A549 (cell line): ENCODE results near the gene OR8H2. TPM values are rescaled to one million over a fixed set of nuclear protein-coding genes. Genes with fewer than 3 reads are reported as not detected.
"Not testable (repeated sequence)": the region's sequence is repeated elsewhere in the genome, so short reads cannot be mapped to it uniquely, and the experiment has no call there.

ENCODE experiments used
- ATAC-seq, 2 experiments: fragments of 200-7000 bp in 1 of 2; fragments of >200 bp in 1 of 2; cut with Nextera tagmentation in 1 of 2; cut with Tn5 transposase in 1 of 2; 3 replicates each; pipeline versions ENCODE4 v1.8.0 to v1.9.1; 2018 to 2020; ENCODE audit warnings: mild to moderate bottlenecking in 1 of 2, moderate library complexity in 1 of 2
- CTCF ChIA-PET: fragments of 300-600 bp; sonication (Branson Sonifier 250); formaldehyde crosslinking; extraction: SDS; loops from one replicate; lab custom pipeline; 2021; ENCODE audit warnings: antibody characterized with exemption, inconsistent platforms; lab: Yijun Ruan, JAX
- POLR2A ChIA-PET: fragments of 350-600 bp; formaldehyde crosslinking; extraction: SDS; loops from one replicate; lab custom pipeline; 2021; ENCODE audit warnings: antibody characterized with exemption, inconsistent platforms; lab: Yijun Ruan, JAX
- DNase-seq, 2 experiments: peaks; one replicate each; pipeline versions ENCODE4 v3.0.0 to v3.0.0-alpha.2; 2011 to 2016; ENCODE audit warnings: low read depth in 1 of 2, low spot score in 1 of 2
- FAIRE-seq: peaks from 2 replicates; lab custom pipeline; 2011; peaks lifted over from hg19 to GRCh38; lab: Jason Lieb, UNC
- H3K27ac ChIP-seq, 2 experiments: fragments of >200 bp; sonication (Bioruptor Twin); formaldehyde crosslinking; 3 replicates each; pipeline ENCODE4 v1.5.1; 2016 to 2017
- H3K4me1 ChIP-seq: fragments of >200 bp; sonication (Bioruptor Twin); formaldehyde crosslinking; 3 replicates; pipeline ENCODE4 v1.6.1; 2016
- H3K4me2 ChIP-seq: fragments of >200 bp; sonication (Bioruptor Twin); formaldehyde crosslinking; 3 replicates; pipeline ENCODE4 v1.6.1; 2016
- H3K4me3 ChIP-seq: fragments of >200 bp; sonication (Bioruptor Twin); formaldehyde crosslinking; 3 replicates; pipeline ENCODE4 v1.5.1; 2016
- H3K9me3 ChIP-seq: fragments of >200 bp; sonication (Bioruptor Twin); formaldehyde crosslinking; 3 replicates; pipeline ENCODE4 v1.6.1; 2016
- CHD2 ChIP-seq: fragments of 150-350 bp; IDR thresholded peaks from 2 replicates; pipeline ENCODE4 v1.6.1; 2014; ENCODE audit warnings: low read length; ENCODE audit not compliant: partially characterized antibody
- CHD4 ChIP-seq: fragments of 200-600 bp; sonication (generic); IDR thresholded peaks from 2 replicates; pipeline ENCODE4 v1.6.1; 2016; ENCODE audit warnings: antibody characterized with exemption, mild to moderate bottlenecking, borderline replicate concordance
- EHMT2 ChIP-seq: fragments of 200-600 bp; sonication (generic); IDR thresholded peaks from 2 replicates; pipeline ENCODE4 v1.6.1; 2016; ENCODE audit warnings: antibody characterized with exemption, low read depth, mild to moderate bottlenecking, moderate library complexity
- FOSL2 ChIP-seq, 2 experiments: fragments of 450-650 bp in 1 of 2; fragments of >200 bp in 1 of 2; sonication (Bioruptor Twin) in 1 of 2; formaldehyde crosslinking; IDR thresholded peaks; 2 replicates each; pipeline versions ENCODE4 v1.5.0 to v1.6.1; 2016 to 2020; ENCODE audit warnings: mild to moderate bottlenecking in 1 of 2, moderate library complexity in 1 of 2
- HMGXB4 ChIP-seq: fragments of 250-450 bp; sonication (Bioruptor Pico); IDR thresholded peaks from 2 replicates; pipeline ENCODE4 v1.5.0; 2021; ENCODE audit warnings: mild to moderate bottlenecking, moderate library complexity, borderline replicate concordance
- HOXB13 ChIP-seq: fragments of 250-450 bp; sonication (Bioruptor Pico); IDR thresholded peaks from 2 replicates; pipeline ENCODE4 v1.5.0; 2020; ENCODE audit warnings: low read depth, mild to moderate bottlenecking, moderate library complexity
- KDM1A ChIP-seq: fragments of 200-600 bp; sonication (generic); IDR thresholded peaks from 2 replicates; pipeline ENCODE4 v1.6.1; 2016; ENCODE audit warnings: low read depth, mild to moderate bottlenecking
- KDM5A ChIP-seq: fragments of 200-600 bp; sonication (generic); IDR thresholded peaks from 2 replicates; pipeline ENCODE4 v1.6.1; 2016; ENCODE audit warnings: antibody characterized with exemption, mild to moderate bottlenecking
- MAFK ChIP-seq: fragments of 450-650 bp; IDR thresholded peaks from 2 replicates; pipeline ENCODE4 v1.6.1; 2014; ENCODE audit not compliant: partially characterized antibody
- MAX ChIP-seq: IDR thresholded peaks from 2 replicates; pipeline ENCODE4 v1.6.1; 2012
- MAZ ChIP-seq: fragments of 150-350 bp; IDR thresholded peaks from 2 replicates; pipeline ENCODE4 v1.6.1; 2014; ENCODE audit warnings: antibody characterized with exemption, low read depth, low read length, borderline replicate concordance
- NFE2L2 ChIP-seq: fragments of 150-350 bp; conservative IDR thresholded peaks from 2 replicates; pipeline ENCODE4 v1.6.1; 2014; ENCODE audit warnings: low read length
- NPAS2 ChIP-seq: fragments of 250-450 bp; sonication (Bioruptor Pico); IDR thresholded peaks from 2 replicates; pipeline ENCODE4 v1.8.0; 2022; ENCODE audit warnings: mild to moderate bottlenecking, moderate library complexity, borderline replicate concordance
- PBX3 ChIP-seq: IDR thresholded peaks from 2 replicates; pipeline ENCODE4 v1.6.1; 2012
- POLR2AphosphoS2 ChIP-seq: conservative IDR thresholded peaks from 2 replicates; pipeline ENCODE4 v1.6.1; 2012; ENCODE audit warnings: low read length, improper control_type of control experiment, inconsistent platforms
- RAD21 ChIP-seq, 2 experiments: fragments of >200 bp in 1 of 2; sonication (Bioruptor Twin) in 1 of 2; formaldehyde crosslinking in 1 of 2; IDR thresholded peaks in 1 of 2; conservative IDR thresholded peaks in 1 of 2; 2 replicates in 1 of 2; 3 replicates in 1 of 2; pipeline ENCODE4 v1.6.1; 2012 to 2018; ENCODE audit warnings: inconsistent platforms in 1 of 2
- RFX5 ChIP-seq: fragments of 450-650 bp; IDR thresholded peaks from 2 replicates; pipeline ENCODE4 v1.7.1; 2014; ENCODE audit warnings: antibody characterized with exemption, mild to moderate bottlenecking, moderate library complexity
- RNF2 ChIP-seq: fragments of 200-600 bp; sonication (generic); IDR thresholded peaks from 2 replicates; pipeline ENCODE4 v1.6.1; 2016; ENCODE audit warnings: low read depth, mild to moderate bottlenecking, antibody characterized with exemption, moderate library complexity, borderline replicate concordance
- SMC3 ChIP-seq: fragments of >200 bp; sonication (Bioruptor Twin); formaldehyde crosslinking; IDR thresholded peaks from 3 replicates; pipeline ENCODE4 v1.6.1; 2018; ENCODE audit warnings: inconsistent platforms
- TP53 ChIP-seq: fragments of 250-450 bp; sonication (Bioruptor Pico); IDR thresholded peaks from 2 replicates; pipeline ENCODE4 v1.5.0; 2021; ENCODE audit warnings: mild to moderate bottlenecking, moderate library complexity
- ZFP36 ChIP-seq: fragments of 450-650 bp; IDR thresholded peaks from 2 replicates; pipeline ENCODE4 v1.6.1; 2014; ENCODE audit warnings: borderline replicate concordance; ENCODE audit not compliant: partially characterized antibody
- ZSCAN20 ChIP-seq: fragments of 250-450 bp; sonication (Bioruptor Pico); IDR thresholded peaks from 2 replicates; pipeline ENCODE4 v1.8.0; 2022; ENCODE audit warnings: mild to moderate bottlenecking, moderate library complexity
- WGBS: methylation state at CpG from one replicate; pipeline ENCODE4 v1.1.6; 2017; ENCODE audit errors: missing lambda C conversion rate; 5-methylcytosine and 5-hydroxymethylcytosine counted together
- polyA minus RNA-seq: library from RNA; depleted of rRNA, polyadenylated mRNA; stranded (reverse); fragments of >200 nt; gene quantifications from 2 replicates; pipeline ENCODE4 v1.2.3, GENCODE V29; 2011; rRNA and poly(A)+ RNA removed
- polyA plus RNA-seq, 4 experiments: library from polyadenylated mRNA; depleted of rRNA in 3 of 4; stranded (reverse); fragments of >200 nt; fragmentation: RNase III in 1 of 4; extraction: RNeasy Plus Mini Kit Qiagen cat#74134 plus additional on column Dnase treatment in 1 of 4; gene quantifications; 2 replicates in 3 of 4; 3 replicates in 1 of 4; pipeline ENCODE4 v1.2.3, GENCODE V29; 2011 to 2017

Gene OR8H2
- polyA plus RNA-seq (2011; rRNA removed) (not detected in 2 replicates), polyA plus RNA-seq (2017; fragmentation: RNase III; extraction: RNeasy Plus Mini Kit Qiagen cat#74134 plus additional on column Dnase treatment) (not detected in 3 replicates), polyA minus RNA-seq (not detected in 2 replicates)
- not detected in 2 replicates for polyA plus RNA-seq (2012; cell fraction: cytosol; rRNA removed)
- polyA plus RNA-seq (2012; cell fraction: nucleus; rRNA removed), result not detected in 2 replicates

GRCh38 chr11:56103210-56103737 is at the start of gene OR8H2:
TSS of gene OR8H2 (plus strand) at chr11:56103687. CDS start at chr11:56105043, 1,356 bp downstream.
- no peak for FAIRE-seq
- no peak for DNase-seq
- ATAC-seq, result no peak
- no peaks in the 10 kb centered on the region for H3K4me1 ChIP-seq
- no peak within 1 kb of the TSS for H3K4me3 ChIP-seq
- CTCF ChIA-PET, result no interaction called here
- H3K9me3 ChIP-seq, result no peaks in the 10 kb centered on the region
- TF ChIP-seq RNF2 (no peak), NFE2L2 (no peak), EHMT2 (no peak), CHD2 (no peak), ZFP36 (no peak), KDM1A (no peak)
- no peak within 1 kb of the TSS for H3K4me2 ChIP-seq
- POLR2A ChIA-PET, result no interaction called here
- no peak within 1 kb of the TSS for H3K27ac ChIP-seq

GRCh38 chr11:56056366-56056765 is 47.1 kb upstream of the OR8H2 start:
- not testable (repeated sequence) for H3K4me3 ChIP-seq, ATAC-seq, FAIRE-seq

GRCh38 chr11:56057661-56058237 is 45.7 kb upstream of the OR8H2 start:
- ATAC-seq, H3K4me2 ChIP-seq, DNase-seq, H3K4me3 ChIP-seq, CTCF ChIA-PET, H3K4me1 ChIP-seq, H3K27ac ChIP-seq, FAIRE-seq, H3K9me3 ChIP-seq, POLR2A ChIA-PET: not testable (repeated sequence)
- 0% methylated on average over 7 of the region's 7 CpGs for WGBS

More at GRCh38 chr11:56056366-56056765, 47.1 kb upstream of the OR8H2 start:
- H3K4me2 ChIP-seq, POLR2A ChIA-PET, DNase-seq, H3K4me1 ChIP-seq, CTCF ChIA-PET, H3K27ac ChIP-seq, H3K9me3 ChIP-seq: not testable (repeated sequence)
- 8% methylated on average over 4 of the region's 4 CpGs for WGBS

GRCh38 chr11:56058260-56058780 is 45.2 kb upstream of the OR8H2 start:
- POLR2A ChIA-PET, H3K4me1 ChIP-seq, H3K9me3 ChIP-seq, H3K27ac ChIP-seq, FAIRE-seq, DNase-seq, H3K4me2 ChIP-seq, ATAC-seq, CTCF ChIA-PET, H3K4me3 ChIP-seq: not testable (repeated sequence)
- WGBS, result 14% methylated on average over 7 of the region's 7 CpGs

GRCh38 chr11:56066980-56067379 is 36.5 kb upstream of the OR8H2 start:
- FAIRE-seq (no peak), ATAC-seq (no peak), DNase-seq (no peak)
- whole genome bisulfite sequencing, result 6% methylated on average over 2 of the region's 2 CpGs
- Histone ChIP-seq H3K4me3 (no peak overlapping the region), H3K4me1 (no peaks in the 10 kb centered on the region), H3K27ac (no peak overlapping the region), H3K4me2 (no peak overlapping the region), H3K9me3 (no peaks in the 10 kb centered on the region)
- CTCF ChIA-PET, result no interaction called here
- POLR2A ChIA-PET, result no interaction called here
- TF ChIP-seq MAFK (no peak), ZSCAN20 (CRISPR knock-in tag) (no peak), MAX (no peak), HMGXB4 (CRISPR knock-in tag) (no peak), MAZ (no peak), TP53 (CRISPR knock-in tag) (no peak), RNF2 (no peak), FOSL2 (IDR thresholded peaks at IDR 0.05) (no peak), FOSL2 (CRISPR knock-in tag; IDR thresholded peaks at IDR 0.05) (no peak), HOXB13 (CRISPR knock-in tag) (no peak), RFX5 (no peak), PBX3 (no peak), ZFP36 (no peak), KDM5A (no peak), RAD21 (conservative IDR thresholded peaks at IDR 0.05 in 1 of 2, IDR thresholded peaks at IDR 0.05 in 1 of 2) (no peak), SMC3 (no peak), POLR2AphosphoS2 (no peak), NPAS2 (no peak), CHD4 (no peak)
